PFSK-1 (cell line): Measurements from ENCODE around the gene MT1M.

Experiments used
- FOXP2 ChIP-seq: optimal IDR thresholded peaks from 2 replicates; pipeline ENCODE3; 2011; ENCODE audit warnings: borderline replicate concordance, control low read depth, inconsistent platforms; ENCODE audit not compliant: insufficient read depth; ENCODE audit errors: extremely low read length, extremely low read depth
- POLR2AphosphoS5 ChIP-seq: IDR thresholded peaks from 2 replicates; pipeline ENCODE4 v1.6.1; 2012; ENCODE audit warnings: low read depth, mild to moderate bottlenecking, control low read depth, low read length, moderate library complexity
- REST ChIP-seq, 2 experiments: IDR thresholded peaks; 2 replicates each; pipeline versions ENCODE4 v1.6.1 to v1.8.0; 2011 to 2012; ENCODE audit warnings: low read depth in 2 of 2, low read length in 2 of 2, control low read depth in 1 of 2, inconsistent platforms in 1 of 2, mild to moderate bottlenecking in 1 of 2, moderate library complexity in 1 of 2; ENCODE audit not compliant: insufficient read depth in 1 of 2
- SIN3A ChIP-seq: IDR thresholded peaks from 2 replicates; pipeline ENCODE4 v1.6.1; 2012; ENCODE audit warnings: mild to moderate bottlenecking, low read length, moderate library complexity, borderline replicate concordance; ENCODE audit not compliant: insufficient read depth
- TAF1 ChIP-seq: IDR thresholded peaks from 2 replicates; pipeline ENCODE4 v1.6.1; 2012; ENCODE audit warnings: low read length, control low read depth, borderline replicate concordance; ENCODE audit not compliant: insufficient read depth

The MT1M gene

GRCh38 chr16:56611281-56611833, 21.1 kb upstream of the MT1M start:
- TF ChIP-seq SIN3A, result no peak
- no peak for TF ChIP-seq TAF1
- no peak for TF ChIP-seq FOXP2
- TF ChIP-seq POLR2AphosphoS5, result no peak
- no peak for TF ChIP-seq REST (IDR thresholded peaks at IDR 0.05; ENCODE audit: insufficient read depth in 1 of 2, low read depth in 2 of 2, low read length in 2 of 2)

- TF ChIP-seq POLR2AphosphoS5 (no peak), TAF1 (no peak), FOXP2 (no peak), REST (IDR thresholded peaks at IDR 0.05; ENCODE audit: insufficient read depth in 1 of 2, low read depth in 2 of 2, low read length in 2 of 2) (no peak), SIN3A (no peak)
Measured at GRCh38 chr16:56613706-56614105, 18.8 kb upstream of the MT1M start.

GRCh38 chr16:56614549-56614991, 17.9 kb upstream of the MT1M start:
- no peak for TF ChIP-seq POLR2AphosphoS5
- TF ChIP-seq TAF1, result no peak
- no peak for TF ChIP-seq FOXP2
- no peak for TF ChIP-seq REST (IDR thresholded peaks at IDR 0.05; ENCODE audit: insufficient read depth in 1 of 2, low read depth in 2 of 2, low read length in 2 of 2)
- TF ChIP-seq SIN3A, result no peak

GRCh38 chr16:56615353-56615752, 17.1 kb upstream of the MT1M start:
- TF ChIP-seq TAF1, result no peak
- TF ChIP-seq SIN3A, result no peak
- no peak for TF ChIP-seq POLR2AphosphoS5
- TF ChIP-seq FOXP2, result no peak
- no peak for TF ChIP-seq REST (IDR thresholded peaks at IDR 0.05; ENCODE audit: insufficient read depth in 1 of 2, low read depth in 2 of 2, low read length in 2 of 2)

- TF ChIP-seq FOXP2, result no peak
Measured at GRCh38 chr16:56616608-56617211, 15.7 kb upstream of the MT1M start.
